Adipocyte (in vitro differentiated cells): ENCODE results near the gene ZBP1.

Experiments used
- DNase-seq: peaks from one replicate; pipeline ENCODE4 v3.0.0-alpha.2; 2015; ENCODE audit warnings: low read depth
- H3K27me3 ChIP-seq: replicated peaks from 2 replicates; pipeline ENCODE4 v1.7.0; 2013; ENCODE audit warnings: mild to moderate bottlenecking, low read length, moderate library complexity; ENCODE audit not compliant: control insufficient read depth, insufficient read depth
- H3K36me3 ChIP-seq: 2 replicates; pipeline ENCODE4 v1.7.0; 2013; ENCODE audit warnings: low read length, mild to moderate bottlenecking, moderate library complexity; ENCODE audit not compliant: control insufficient read depth, insufficient read depth, severe bottlenecking
- H3K4me1 ChIP-seq: 2 replicates; pipeline ENCODE4 v1.7.0; 2013; ENCODE audit warnings: mild to moderate bottlenecking, low read length, moderate library complexity; ENCODE audit not compliant: control insufficient read depth, insufficient read depth
- H3K4me3 ChIP-seq: 2 replicates; pipeline ENCODE4 v1.7.0; 2013; ENCODE audit warnings: mild to moderate bottlenecking, low read length, moderate library complexity
- H3K9ac ChIP-seq: 2 replicates; pipeline ENCODE4 v1.7.0; 2013; ENCODE audit warnings: mild to moderate bottlenecking, low read length, moderate library complexity
- H3K9me3 ChIP-seq: 2 replicates; pipeline ENCODE4 v1.7.0; 2013; ENCODE audit warnings: mild to moderate bottlenecking, low read length, moderate library complexity; ENCODE audit not compliant: control insufficient read depth

The ZBP1 gene

GRCh38 chr20:57612436-57612835 is 7.8 kb downstream of the ZBP1 start:
- H3K27me3 ChIP-seq: peaks cover 62% of the 10 kb centered on the region
- H3K9ac ChIP-seq: no peak overlapping the region
- H3K36me3 ChIP-seq: no peaks in the 10 kb centered on the region
- H3K9me3 ChIP-seq: no peaks in the 10 kb centered on the region
- peaks cover 10% of the 10 kb centered on the region for H3K4me1 ChIP-seq
- no peak for DNase-seq
- no peak overlapping the region for H3K4me3 ChIP-seq

GRCh38 chr20:57611586-57612311 is 8.5 kb downstream of the ZBP1 start:
- H3K27me3 ChIP-seq: peaks cover 61% of the 10 kb centered on the region
- no peaks in the 10 kb centered on the region for H3K36me3 ChIP-seq
- H3K4me3 ChIP-seq: no peak overlapping the region
- no peaks in the 10 kb centered on the region for H3K9me3 ChIP-seq
- H3K4me1 ChIP-seq: peaks cover 10% of the 10 kb centered on the region
- DNase-seq: no peak
- no peak overlapping the region for H3K9ac ChIP-seq

GRCh38 chr20:57610261-57610952 is 9.8 kb downstream of the ZBP1 start:
- Histone ChIP-seq H3K27me3 (peaks cover 58% of the 10 kb centered on the region), H3K36me3 (no peaks in the 10 kb centered on the region), H3K4me1 (peaks cover 10% of the 10 kb centered on the region), H3K4me3 (no peak overlapping the region), H3K9ac (no peak overlapping the region), H3K9me3 (peaks cover 3% of the 10 kb centered on the region)
- DNase-seq: no peak

- no peak overlapping the region for H3K4me3 ChIP-seq
- peaks cover 52% of the 10 kb centered on the region for H3K27me3 ChIP-seq
- H3K4me1 ChIP-seq: peaks cover 10% of the 10 kb centered on the region
- no peaks in the 10 kb centered on the region for H3K36me3 ChIP-seq
- no peak for DNase-seq
- peaks cover 3% of the 10 kb centered on the region for H3K9me3 ChIP-seq
- H3K9ac ChIP-seq: no peak overlapping the region
Measured at GRCh38 chr20:57609842-57610167, 10.4 kb downstream of the ZBP1 start.

- Histone ChIP-seq H3K9ac (no peak overlapping the region), H3K27me3 (peaks cover 51% of the 10 kb centered on the region), H3K4me3 (no peak overlapping the region), H3K36me3 (no peaks in the 10 kb centered on the region), H3K4me1 (peaks cover 10% of the 10 kb centered on the region), H3K9me3 (peaks cover 3% of the 10 kb centered on the region)
- no peak for DNase-seq
Measured at GRCh38 chr20:57609086-57609841, 11.0 kb downstream of the ZBP1 start.

GRCh38 chr20:57608516-57608915 is 11.7 kb downstream of the ZBP1 start:
- peaks cover 3% of the 10 kb centered on the region for H3K9me3 ChIP-seq
- peaks cover 10% of the 10 kb centered on the region for H3K4me1 ChIP-seq
- H3K36me3 ChIP-seq: no peaks in the 10 kb centered on the region
- peaks cover 51% of the 10 kb centered on the region for H3K27me3 ChIP-seq
- H3K9ac ChIP-seq: no peak overlapping the region
- no peak overlapping the region for H3K4me3 ChIP-seq
- DNase-seq: no peak

GRCh38 chr20:57605878-57606277 is 14.3 kb downstream of the ZBP1 start:
- peaks cover 3% of the 10 kb centered on the region for H3K9me3 ChIP-seq
- peaks cover 10% of the 10 kb centered on the region for H3K4me1 ChIP-seq
- no peaks in the 10 kb centered on the region for H3K36me3 ChIP-seq
- H3K4me3 ChIP-seq: no peak overlapping the region
- no peak for DNase-seq
- H3K27me3 ChIP-seq: peaks cover 52% of the 10 kb centered on the region
- H3K9ac ChIP-seq: no peak overlapping the region

- peaks cover 3% of the 10 kb centered on the region for H3K9me3 ChIP-seq
- H3K4me3 ChIP-seq: no peak overlapping the region
- H3K4me1 ChIP-seq: peaks cover 6% of the 10 kb centered on the region
- no peak overlapping the region for H3K9ac ChIP-seq
- no peak for DNase-seq
- no peaks in the 10 kb centered on the region for H3K36me3 ChIP-seq
- peaks cover 47% of the 10 kb centered on the region for H3K27me3 ChIP-seq
Measured at GRCh38 chr20:57605045-57605444, 15.2 kb downstream of the ZBP1 start.

- peaks cover 41% of the 10 kb centered on the region for H3K27me3 ChIP-seq
- H3K9ac ChIP-seq: no peak overlapping the region
- H3K9me3 ChIP-seq: peaks cover 3% of the 10 kb centered on the region
- no peaks in the 10 kb centered on the region for H3K4me1 ChIP-seq
- no peaks in the 10 kb centered on the region for H3K36me3 ChIP-seq
- DNase-seq: no peak
- H3K4me3 ChIP-seq: no peak overlapping the region
Measured at GRCh38 chr20:57603120-57603519, 17.1 kb downstream of the ZBP1 start.

GRCh38 chr20:57601737-57602136 is 18.5 kb downstream of the ZBP1 start:
- no peak for DNase-seq
- Histone ChIP-seq H3K4me1 (no peaks in the 10 kb centered on the region), H3K9ac (no peak overlapping the region), H3K4me3 (no peak overlapping the region), H3K9me3 (peaks cover 3% of the 10 kb centered on the region), H3K36me3 (no peaks in the 10 kb centered on the region), H3K27me3 (peaks cover 35% of the 10 kb centered on the region)

- Histone ChIP-seq H3K4me1 (no peaks in the 10 kb centered on the region), H3K9ac (no peak overlapping the region), H3K9me3 (no peaks in the 10 kb centered on the region), H3K36me3 (no peaks in the 10 kb centered on the region), H3K27me3 (peaks cover 35% of the 10 kb centered on the region), H3K4me3 (no peak overlapping the region)
- no peak for DNase-seq
Measured at GRCh38 chr20:57601211-57601570, 19.0 kb downstream of the ZBP1 start.
